Right cardiac atrium (tissue), 5 donors: Measurements from ENCODE around the gene PEAK1. TPM values are rescaled to one million over a fixed set of nuclear protein-coding genes. Genes with fewer than 3 reads are reported as not detected.

Experiments
- ATAC-seq, 2 donors: fragments of 200-7000 bp; cut with Tn5 transposase; one replicate each; pipeline versions ENCODE4 v1.8.0 to v1.9.1; 2020; ENCODE audit warnings: moderate library complexity in 2 of 2, mild to moderate bottlenecking in 1 of 2
- DNase-seq, 3 donors: peaks; one replicate each; pipeline ENCODE4 v3.0.0-alpha.2; 2020
- H3K27ac ChIP-seq: one replicate; pipeline ENCODE4 v1.5.1; 2013; ENCODE audit warnings: mild to moderate bottlenecking, low read length, control low read depth, moderate library complexity
- H3K27me3 ChIP-seq: one replicate; pipeline ENCODE4 v1.6.1; 2013; ENCODE audit not compliant: control insufficient read depth, insufficient read depth
- H3K4me1 ChIP-seq: one replicate; pipeline ENCODE4 v1.6.1; 2013; ENCODE audit warnings: low read length; ENCODE audit not compliant: control insufficient read depth, insufficient read depth
- H3K4me3 ChIP-seq: one replicate; pipeline ENCODE4 v1.5.1; 2013; ENCODE audit warnings: low read length, control low read depth
- H3K9me3 ChIP-seq: one replicate; pipeline ENCODE4 v1.6.1; 2013; ENCODE audit warnings: low read length; ENCODE audit not compliant: control insufficient read depth
- WGBS: extraction: QIAGEN DNeasy Blood & Tissue Kit; methylation state at CpG from one replicate; pipeline ENCODE4 v1.1.7; 2013; 5-methylcytosine and 5-hydroxymethylcytosine counted together
- intact Hi-C, 4 donors: fragments of 100-400 bp; cut with DNase I; formaldehyde crosslinking; loops; one replicate each; pipeline versions ENCODE4 v1.11.0 to v1.14.0; 2022 to 2023
- polyA plus RNA-seq: library from polyadenylated mRNA; stranded (reverse); fragments of 200-250 nt; gene quantifications from one replicate; pipeline ENCODE4 v1.2.3, GENCODE V29; 2013
- total RNA-seq, 4 donors: library from RNA; stranded (reverse); fragmentation: NEBNext Ultra II Directional; extraction: Animal tissue kit (Norgen Biotek cat#: 25700); gene quantifications; one replicate each; pipeline ENCODE4 v1.2.1, GENCODE V29; 2021
- donor health status: healthy with polysubstance abuse.
- donor health status: DM: no; HTN: yes; CAD: no.
- donor health status: DM: no; HTN: no; CAD: no.
- donor health status: DM: no; HTN: yes; CAD: no; lungs with severe emphysema.
- donor health status: DM: yes; HTN: yes; CAD: no.

Gene PEAK1
- total and polyA plus RNA-seq, 5 donors: 13.8 to 97.3 (median 89.4) TPM

DNA sequence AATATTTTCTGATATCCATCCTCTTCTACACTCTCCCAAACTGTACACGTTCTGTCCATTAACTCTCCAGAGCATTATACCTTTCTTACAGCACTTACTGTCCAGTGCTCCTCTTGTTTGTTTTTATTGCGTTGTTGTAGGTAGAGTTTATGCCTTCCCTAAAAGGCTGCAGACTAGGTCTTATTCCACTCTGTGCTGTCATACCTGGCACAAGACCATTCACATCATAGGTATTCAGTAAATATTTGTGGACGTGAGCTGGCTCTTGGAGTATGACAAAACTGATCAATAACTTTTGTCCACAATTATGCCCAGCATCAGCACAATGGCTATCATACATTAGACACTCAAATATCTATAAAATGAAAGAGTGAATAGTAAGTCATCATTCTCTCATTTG is 5.2 kb upstream of the PEAK1 start:
- H3K27me3 ChIP-seq: no peaks in the 10 kb centered on the region
- intact Hi-C loops: loop anchor here in 2 of 4 donors (10.0 kb wide), 2 partner anchors 60 to 70 kb away; no protein-coding TSS in a partner anchor
- no peak for ATAC-seq
- peaks cover 2% of the 10 kb centered on the region for H3K4me1 ChIP-seq
- 90% methylated on average over 3 of the region's 3 CpGs for WGBS
- H3K27ac ChIP-seq: no peak overlapping the region
- no peak for DNase-seq
- H3K4me3 ChIP-seq: no peak overlapping the region
- H3K9me3 ChIP-seq: no peaks in the 10 kb centered on the region

DNA sequence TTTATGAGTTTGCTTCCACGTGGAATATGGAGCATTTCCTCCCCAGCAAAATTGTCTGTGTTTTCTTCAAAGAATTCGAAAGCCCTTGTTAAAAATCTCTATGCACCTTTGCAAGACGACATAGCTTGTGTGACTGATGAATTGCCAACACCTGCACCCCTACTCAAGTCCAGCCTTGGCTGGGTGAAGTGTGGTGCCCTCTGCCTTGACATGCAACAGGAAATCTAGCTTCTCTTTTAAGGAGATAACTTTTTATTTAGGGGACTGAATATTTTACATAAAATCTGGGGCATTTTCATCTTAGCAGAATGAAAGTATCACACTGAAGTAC is 1.4 kb upstream of the PEAK1 start:
- Histone ChIP-seq H3K4me3 (peak overlapping the region; percentile 87), H3K27ac (peak overlapping the region; percentile 100), H3K27me3 (no peaks in the 10 kb centered on the region), H3K9me3 (no peaks in the 10 kb centered on the region), H3K4me1 (peaks cover 2% of the 10 kb centered on the region)
- ATAC-seq: no peak
- DNase-seq: no peak
- 1% methylated on average over 3 of the region's 3 CpGs for WGBS
- intact Hi-C loops: loop anchor here in 3 of 4 donors (5.0 to 10.0 kb wide), 3 partner anchors 63 to 76 kb away; no protein-coding TSS in a partner anchor

DNA sequence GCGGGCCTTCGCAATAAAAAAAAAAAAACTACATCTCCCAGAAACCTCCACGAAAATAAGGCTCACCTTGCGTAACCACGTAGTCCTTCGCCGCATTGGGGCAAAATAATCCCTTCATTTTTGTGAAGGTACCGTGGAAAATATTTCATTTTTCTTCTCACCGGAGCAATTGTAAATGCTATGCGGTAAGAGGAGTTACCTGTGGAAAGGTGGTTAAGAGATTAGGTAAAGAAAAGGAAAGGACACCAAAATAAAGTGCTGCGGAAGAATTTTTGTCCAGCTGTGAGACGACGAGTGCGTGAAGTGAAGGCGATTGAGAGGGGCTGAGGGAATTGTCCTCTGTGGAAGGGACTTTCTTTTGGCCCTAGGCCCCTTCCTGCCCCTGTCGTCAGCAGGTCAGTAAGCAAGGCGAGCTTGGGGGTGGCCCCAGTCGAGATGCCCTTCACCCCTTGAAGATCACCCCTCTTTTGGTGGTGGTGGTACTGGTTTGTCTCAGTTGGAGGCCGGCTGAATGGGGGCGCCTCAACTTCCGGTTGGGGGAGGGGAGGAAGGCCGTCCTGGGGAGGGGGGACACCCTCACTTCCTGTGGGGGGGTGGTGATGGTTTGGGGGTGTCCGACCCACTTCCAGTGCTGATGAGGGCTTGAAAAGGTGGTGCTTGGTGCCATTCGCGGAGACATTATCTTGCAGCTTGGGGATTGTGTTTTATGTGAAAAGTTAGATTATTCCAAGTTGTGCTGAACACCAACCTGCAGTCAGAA is 886 bp upstream of the PEAK1 start, which contains the start of gene HMG20A:
Gene HMG20A (plus strand): TSS at position 279 of the 760 bp plus-strand sequence. CDS start 37,520 bp downstream, outside the sequence.
- no peaks in the 10 kb centered on the region for H3K27me3 ChIP-seq
- intact Hi-C loops: loop anchor here in 3 of 4 donors (5.0 to 10.0 kb wide), 3 partner anchors 64 to 77 kb away; no protein-coding TSS in a partner anchor
- DNase-seq (peak; percentile 63 to 85 (median 82)), ATAC-seq (peak; percentile 59 to 65)
- H3K9me3 ChIP-seq: no peaks in the 10 kb centered on the region
- H3K4me3 ChIP-seq: peak within 1 kb of the TSS; percentile 87
- H3K4me1 ChIP-seq: peaks cover 2% of the 10 kb centered on the region
- peak within 1 kb of the TSS; percentile 100 for H3K27ac ChIP-seq
- WGBS: under 1% methylated on average over 25 of the region's 25 CpGs

DNA sequence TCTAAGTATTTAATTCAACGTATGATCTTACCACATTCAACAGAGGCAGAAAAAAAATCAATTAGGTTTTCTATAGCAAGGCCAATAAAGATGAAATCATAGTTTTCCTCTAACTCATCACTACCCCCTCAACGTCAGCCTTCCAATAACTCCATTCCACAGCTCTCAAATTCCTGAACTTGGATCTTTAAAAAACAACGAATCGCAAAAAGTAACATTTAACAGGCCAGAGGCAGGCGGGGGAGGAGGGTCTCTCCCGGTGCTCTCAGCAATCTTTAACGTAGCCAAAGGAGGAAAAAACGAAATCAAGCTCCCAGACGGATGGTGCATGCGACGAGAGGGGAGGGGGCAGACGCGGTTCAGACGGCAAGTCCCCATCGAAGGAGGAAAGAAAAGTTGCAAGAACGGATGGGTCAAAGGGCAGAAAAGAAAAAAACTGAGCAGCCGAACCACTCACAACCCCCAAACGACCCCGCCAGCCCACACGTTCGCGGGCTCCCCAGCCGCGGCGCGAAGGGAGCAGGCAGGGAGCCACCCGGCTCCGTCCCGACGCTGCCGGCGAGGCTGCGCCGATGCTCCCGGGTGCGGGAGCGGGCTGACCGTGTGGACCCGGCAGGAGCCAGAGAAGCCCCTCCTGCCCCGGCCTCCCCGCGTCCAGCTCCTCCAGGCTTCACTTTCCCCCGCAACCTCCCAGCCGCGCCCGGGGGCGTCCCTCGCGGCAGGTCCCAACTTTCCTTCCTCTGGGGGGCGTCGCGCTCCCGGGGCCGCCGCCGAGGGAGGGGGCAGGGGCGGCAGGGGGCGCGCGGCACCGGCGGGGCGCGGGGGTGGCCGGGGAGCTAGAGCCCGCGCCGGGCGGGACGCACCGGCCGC is 703 bp downstream of the PEAK1 start:
- Histone ChIP-seq H3K9me3 (no peaks in the 10 kb centered on the region), H3K4me3 (peak overlapping the region; percentile 87), H3K27me3 (no peaks in the 10 kb centered on the region), H3K27ac (peak overlapping the region; percentile 83), H3K4me1 (peaks cover 4% of the 10 kb centered on the region)
- under 1% methylated on average over 72 of the region's 72 CpGs for WGBS
- DNase-seq (peak; percentile 52 to 83 (median 77)), ATAC-seq (peak; percentile 1 to 2)
- intact Hi-C loops: loop anchor here in 1 of 4 donors (10.0 kb wide), 1 partner anchor 234 kb away; no protein-coding TSS in a partner anchor

DNA sequence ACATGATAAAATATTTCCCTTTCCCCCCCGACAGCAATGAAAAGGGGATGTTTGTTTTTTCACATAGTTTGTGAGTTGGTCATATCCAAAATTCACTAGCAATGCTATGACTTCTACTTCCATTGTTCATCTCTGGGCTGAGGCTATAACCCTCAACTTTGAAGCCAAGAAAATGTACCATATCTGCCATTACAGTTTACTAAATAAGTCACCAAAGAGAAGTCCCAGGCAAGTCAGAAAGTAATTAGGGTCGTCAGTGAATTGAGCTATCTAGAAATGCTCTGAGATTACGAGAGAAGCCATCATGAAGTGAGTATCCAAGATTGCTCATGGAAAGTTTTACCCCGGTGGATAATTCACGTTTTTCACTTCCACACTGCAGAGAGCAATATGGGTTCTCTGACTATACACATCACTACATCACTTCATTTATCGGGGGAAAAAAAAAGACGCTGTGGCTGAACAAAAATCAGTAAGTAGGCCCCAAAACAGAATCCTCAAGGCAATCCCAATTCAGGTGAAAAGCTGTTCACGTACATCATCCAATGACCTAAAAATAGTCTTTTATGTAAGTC is 1.4 kb downstream of the PEAK1 start:
- intact Hi-C loops: loop anchor here in 1 of 4 donors (10.0 kb wide), 1 partner anchor 234 kb away; no protein-coding TSS in a partner anchor
- 13% methylated on average over 8 of the region's 8 CpGs for WGBS
- DNase-seq (no peak), ATAC-seq (no peak)
- H3K27ac ChIP-seq: peak overlapping the region; percentile 26
- H3K4me1 ChIP-seq: peaks cover 4% of the 10 kb centered on the region
- peak overlapping the region; percentile 87 for H3K4me3 ChIP-seq
- no peaks in the 10 kb centered on the region for H3K27me3 ChIP-seq
- H3K9me3 ChIP-seq: no peaks in the 10 kb centered on the region

DNA sequence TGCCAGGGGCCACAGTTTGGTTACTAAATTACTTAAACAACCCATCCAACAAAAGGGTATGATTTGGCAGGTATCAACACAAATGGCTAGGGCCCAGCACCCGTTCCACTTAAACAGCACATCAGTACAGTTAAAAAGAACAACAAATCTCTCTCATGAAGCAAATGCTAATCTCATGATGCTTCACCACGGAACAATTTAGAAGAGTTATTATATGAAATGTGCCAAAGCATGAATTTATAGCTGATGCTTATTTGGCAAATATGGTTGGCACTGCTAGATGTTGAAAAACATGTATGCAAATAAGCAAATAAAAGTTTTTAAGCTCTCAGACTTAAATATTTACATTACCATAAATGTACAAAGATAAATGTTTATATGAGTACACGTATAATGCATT is 2.3 kb downstream of the PEAK1 start:
- Histone ChIP-seq H3K4me3 (no peak overlapping the region), H3K4me1 (peaks cover 4% of the 10 kb centered on the region), H3K27ac (no peak overlapping the region), H3K27me3 (no peaks in the 10 kb centered on the region), H3K9me3 (no peaks in the 10 kb centered on the region)
- ATAC-seq: no peak
- 48% methylated on average over 3 of the region's 3 CpGs for WGBS
- DNase-seq: peak in 1 of 3 donors; percentile 17
- intact Hi-C loops: loop anchor here in 1 of 4 donors (10.0 kb wide), 1 partner anchor 233 kb away; no protein-coding TSS in a partner anchor

DNA sequence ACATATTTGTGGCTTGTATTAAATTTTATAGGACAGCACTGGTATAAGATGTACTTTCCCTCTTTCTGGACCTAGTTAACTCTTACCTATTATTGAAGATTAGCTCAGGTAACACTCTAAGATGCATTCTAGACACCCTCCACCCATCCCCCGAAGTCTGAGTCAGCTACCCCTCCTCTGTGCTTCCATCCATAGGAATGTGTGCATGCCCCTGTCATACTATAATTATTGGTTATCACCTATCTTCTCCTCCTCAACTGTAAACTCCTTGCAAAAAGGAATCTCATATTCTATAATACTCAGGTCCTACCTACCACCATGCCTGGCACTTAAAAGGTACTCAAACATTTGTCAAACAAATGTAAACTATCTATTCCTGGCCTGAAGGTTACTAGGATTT is 3.0 kb downstream of the PEAK1 start:
- H3K4me1 ChIP-seq: peaks cover 4% of the 10 kb centered on the region
- no peak overlapping the region for H3K4me3 ChIP-seq
- no peaks in the 10 kb centered on the region for H3K27me3 ChIP-seq
- 85% methylated on average over 1 of the region's 1 CpG for WGBS
- no peak overlapping the region for H3K27ac ChIP-seq
- no peak for ATAC-seq
- intact Hi-C loops: loop anchor here in 1 of 4 donors (10.0 kb wide), 1 partner anchor 232 kb away; no protein-coding TSS in a partner anchor
- DNase-seq: no peak
- H3K9me3 ChIP-seq: no peaks in the 10 kb centered on the region

DNA sequence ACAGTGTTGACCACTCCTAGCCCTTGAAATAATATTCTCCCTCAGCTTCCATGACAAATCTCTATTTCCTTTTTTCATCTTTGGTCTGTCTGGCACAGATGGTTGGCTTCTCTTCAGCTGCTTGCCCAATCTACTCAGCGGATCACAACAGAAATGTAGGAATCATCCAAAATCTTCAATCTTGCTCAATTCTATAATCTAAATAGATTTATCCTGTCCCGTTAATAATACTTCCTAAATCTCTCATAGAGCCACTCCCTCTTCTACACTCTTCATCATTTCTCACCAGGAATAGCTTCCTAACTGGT is 3.8 kb downstream of the PEAK1 start:
- Histone ChIP-seq H3K4me1 (peaks cover 4% of the 10 kb centered on the region), H3K27ac (no peak overlapping the region), H3K4me3 (no peak overlapping the region), H3K9me3 (no peaks in the 10 kb centered on the region), H3K27me3 (no peaks in the 10 kb centered on the region)
- peak in 1 of 2 donors; percentile 10 for ATAC-seq
- intact Hi-C loops: loop anchor here in 1 of 4 donors (10.0 kb wide), 1 partner anchor 231 kb away; no protein-coding TSS in a partner anchor
- DNase-seq: peak in 1 of 3 donors; percentile 23
- 41% methylated on average over 2 of the region's 2 CpGs for WGBS

DNA sequence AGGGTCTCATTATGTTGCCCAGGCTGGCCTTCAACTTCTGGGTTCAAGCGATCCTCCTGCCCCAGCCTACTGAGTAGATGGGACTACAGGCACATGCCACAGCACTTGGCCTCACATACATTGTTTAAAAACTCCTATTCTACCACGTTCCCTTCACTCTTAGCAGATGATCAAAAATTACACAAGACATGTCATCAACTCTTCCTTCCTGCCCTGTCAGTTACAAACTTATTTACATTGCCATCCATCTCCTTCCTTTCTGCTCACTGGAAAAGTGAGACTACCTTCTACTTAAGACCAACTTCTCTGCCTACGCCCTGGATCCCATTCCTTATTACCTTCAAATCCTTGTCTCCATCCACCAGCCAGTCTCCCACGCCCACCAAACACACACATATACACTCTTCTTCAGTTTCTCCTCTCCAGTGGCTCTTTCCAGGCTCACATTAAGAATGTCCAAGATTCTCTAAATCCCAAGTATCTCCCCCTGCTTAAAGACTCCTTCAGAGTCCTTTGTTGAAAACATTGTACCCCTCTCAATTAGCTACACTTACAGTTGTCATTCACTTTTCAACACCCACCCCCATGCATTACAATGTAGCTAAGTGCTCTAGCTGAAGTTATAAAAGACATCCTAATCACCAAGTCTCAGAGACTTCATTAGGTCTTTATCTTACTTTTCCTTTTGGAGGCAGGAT is 4.3 kb downstream of the PEAK1 start:
- 87% methylated on average over 4 of the region's 4 CpGs for WGBS
- Histone ChIP-seq H3K27me3 (no peaks in the 10 kb centered on the region), H3K9me3 (no peaks in the 10 kb centered on the region), H3K27ac (no peak overlapping the region), H3K4me1 (peaks cover 4% of the 10 kb centered on the region), H3K4me3 (no peak overlapping the region)
- intact Hi-C loops: loop anchor here in 1 of 4 donors (10.0 kb wide), 1 partner anchor 231 kb away; no protein-coding TSS in a partner anchor
- DNase-seq (no peak), ATAC-seq (no peak)

DNA sequence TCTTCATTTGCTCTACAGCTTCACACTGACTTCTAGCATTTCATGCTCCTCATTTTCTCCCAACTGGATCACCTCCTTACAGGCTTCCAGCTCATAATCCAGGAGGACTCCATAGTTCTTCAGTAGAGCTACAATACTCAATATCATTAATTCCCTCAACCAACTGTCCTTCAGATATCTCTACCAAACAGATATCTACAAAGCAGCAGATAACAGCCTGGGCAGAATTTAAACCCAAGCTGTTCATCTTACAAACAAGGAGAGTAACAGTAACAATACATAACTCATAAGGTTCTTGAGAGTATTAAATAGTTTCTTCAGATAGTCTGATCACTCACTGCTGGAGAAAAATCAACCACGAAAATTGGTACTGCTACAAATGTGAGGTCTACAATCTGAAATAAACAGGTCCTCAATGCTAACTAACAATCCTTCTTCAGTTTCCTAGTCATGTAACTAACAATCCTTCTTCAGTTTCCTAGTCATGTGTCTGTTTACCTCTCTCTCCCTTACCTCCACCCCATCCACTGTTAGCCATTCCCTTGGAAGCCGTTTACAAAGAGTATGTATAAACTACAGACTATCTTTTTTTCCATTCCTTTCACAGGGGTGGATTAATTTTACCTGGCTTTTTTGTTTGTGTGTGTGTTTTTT is 5.0 kb downstream of the PEAK1 start:
- ATAC-seq: no peak
- H3K27ac ChIP-seq: no peak overlapping the region
- 91% methylated on average over 2 of the region's 2 CpGs for WGBS
- intact Hi-C loops: loop anchor here in 1 of 4 donors (10.0 kb wide), 1 partner anchor 230 kb away; no protein-coding TSS in a partner anchor
- DNase-seq: no peak
- H3K9me3 ChIP-seq: no peaks in the 10 kb centered on the region
- H3K4me1 ChIP-seq: peaks cover 6% of the 10 kb centered on the region
- no peak overlapping the region for H3K4me3 ChIP-seq
- no peaks in the 10 kb centered on the region for H3K27me3 ChIP-seq
